Activated naive CD8-positive, alpha-beta T cell treated with anti-CD3 and anti-CD28 coated beads, Interleukin-2, amount 10 ng/mL, durations not matched to agents 7 days and 5 days (primary cell): ENCODE measurements around the gene HBS1L. TPM values are rescaled to one million over a fixed set of nuclear protein-coding genes. Genes with fewer than 3 reads are reported as not detected.
A peak's percentile ranks its signal among the peaks of the same experiment; 100 is the strongest.
"Not testable (repeated sequence)": the region's sequence is repeated elsewhere in the genome, so short reads cannot be mapped to it uniquely, and the experiment has no call there.

Source experiments
- ATAC-seq: fragments of 150-1000 bp; cut with Tn5 transposase; one replicate; pipeline ENCODE4 v1.10.0; 2021; ENCODE audit warnings: low read depth, moderate library complexity
- POLR2A ChIA-PET: fragments of 350-600 bp; sonication (Branson Sonifier 250); formaldehyde crosslinking; loops from one replicate; lab custom pipeline; 2021; ENCODE audit warnings: antibody characterized with exemption; lab: Charles Lee
- DNase-seq: peaks from one replicate; pipeline ENCODE4 v3.0.0; 2021
- H3K27ac Mint-ChIP-seq: one replicate; pipeline ENCODE4 v1.8.0; 2022; ENCODE audit warnings: mild to moderate bottlenecking, mixed read lengths
- H3K27me3 Mint-ChIP-seq: one replicate; pipeline ENCODE4 v1.8.0; 2022; ENCODE audit warnings: mild to moderate bottlenecking, moderate library complexity, mixed read lengths
- H3K36me3 Mint-ChIP-seq: one replicate; pipeline ENCODE4 v1.8.0; 2021; ENCODE audit warnings: mild to moderate bottlenecking, mixed read lengths
- H3K4me1 Mint-ChIP-seq: one replicate; pipeline ENCODE4 v1.8.0; 2021; ENCODE audit warnings: mixed read lengths
- H3K4me3 Mint-ChIP-seq: one replicate; pipeline ENCODE4 v1.8.0; 2022; ENCODE audit warnings: mild to moderate bottlenecking, moderate library complexity, mixed read lengths
- H3K9me3 Mint-ChIP-seq: one replicate; pipeline ENCODE4 v1.8.0; 2021; ENCODE audit warnings: mixed read lengths
- total RNA-seq, 2 experiments: library from RNA; stranded (reverse); gene quantifications; one replicate each; pipeline ENCODE4 v1.2.3, GENCODE V29; 2021

The HBS1L gene
- total RNA-seq, 2 experiments from 2014 or later = 72.6 to 72.7 TPM

DNA sequence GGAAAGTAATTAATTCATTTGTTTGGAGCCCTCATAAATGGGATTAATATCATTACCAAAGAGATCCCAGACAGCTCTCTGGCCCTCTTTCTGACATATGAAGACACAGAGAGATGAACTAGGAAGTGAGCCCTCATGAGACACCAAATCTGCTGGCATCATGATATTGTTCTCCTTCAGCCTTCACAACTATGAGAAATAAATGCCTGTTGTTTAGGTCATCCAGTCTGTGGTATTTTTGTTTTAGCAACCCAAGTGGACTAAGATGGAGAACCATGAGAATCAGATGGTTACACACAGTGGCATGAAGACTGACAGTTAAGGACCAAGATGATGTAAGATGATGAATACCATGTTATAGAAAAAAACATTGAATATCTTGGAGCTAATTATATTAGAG is 16.9 kb upstream of the HBS1L start:
- ATAC-seq = no peak
- Mint-ChIP-seq H3K4me3 (no peak overlapping the region), H3K9me3 (peaks cover 3% of the 10 kb centered on the region), H3K36me3 (peaks cover 4% of the 10 kb centered on the region), H3K27me3 (no peaks in the 10 kb centered on the region), H3K4me1 (peaks cover 14% of the 10 kb centered on the region), H3K27ac (no peak overlapping the region)
- POLR2A ChIA-PET = interaction anchor here (0.9 kb wide), 1 partner anchor 15 kb away, joined by 3 read pairs; no protein-coding TSS in a partner anchor
- no peak for DNase-seq

DNA sequence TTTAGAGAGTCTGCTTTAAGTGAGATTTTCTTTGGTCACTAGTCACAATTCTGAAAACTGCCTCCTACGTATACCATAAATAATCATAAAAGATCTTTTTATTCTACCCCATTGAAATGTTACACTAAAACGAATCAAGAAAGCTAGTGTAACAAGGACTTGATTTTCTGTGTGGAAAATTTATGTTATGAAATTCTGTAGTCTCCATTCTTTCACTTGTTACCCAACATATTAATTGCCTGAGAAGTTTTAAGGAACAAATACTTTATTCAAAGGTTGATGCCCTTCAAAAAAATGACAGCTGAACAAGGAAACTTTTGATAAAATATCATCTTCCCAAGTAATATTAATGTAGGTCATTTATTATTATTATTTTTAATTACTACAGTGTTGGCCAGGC is 13.3 kb upstream of the HBS1L start:
- H3K27ac Mint-ChIP-seq = no peak overlapping the region
- peaks cover 3% of the 10 kb centered on the region for H3K9me3 Mint-ChIP-seq
- H3K27me3 Mint-ChIP-seq = no peaks in the 10 kb centered on the region
- H3K4me1 Mint-ChIP-seq = peaks cover 13% of the 10 kb centered on the region
- POLR2A ChIA-PET = no interaction called here
- DNase-seq (no peak), ATAC-seq (no peak)
- peaks cover 4% of the 10 kb centered on the region for H3K36me3 Mint-ChIP-seq
- H3K4me3 Mint-ChIP-seq = no peak overlapping the region

DNA sequence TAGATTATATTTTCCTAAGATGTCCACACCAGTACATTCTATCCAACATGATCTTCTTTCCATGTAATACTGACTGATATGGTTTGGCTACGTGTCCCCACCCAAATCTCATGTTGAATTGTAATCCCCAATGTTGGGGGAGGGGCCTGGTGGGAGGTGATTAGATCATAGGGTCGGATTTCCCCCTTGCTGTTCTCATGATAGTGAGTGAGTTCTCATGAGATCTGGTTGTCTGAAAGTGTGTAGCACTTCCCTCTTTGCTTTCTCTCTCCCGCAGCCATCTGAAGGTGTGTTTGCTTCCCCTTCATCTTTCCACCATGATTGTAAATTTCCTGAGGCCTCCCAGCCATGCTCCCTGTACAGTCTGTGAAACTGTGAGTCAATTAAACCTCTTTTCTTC is 12.2 kb upstream of the HBS1L start:
- H3K4me1 Mint-ChIP-seq = peaks cover 9% of the 10 kb centered on the region
- no peak for ATAC-seq
- no peak for DNase-seq
- H3K9me3 Mint-ChIP-seq = peaks cover 2% of the 10 kb centered on the region
- H3K4me3 Mint-ChIP-seq = no peak overlapping the region
- H3K27me3 Mint-ChIP-seq = no peaks in the 10 kb centered on the region
- no peak overlapping the region for H3K27ac Mint-ChIP-seq
- H3K36me3 Mint-ChIP-seq = peaks cover 4% of the 10 kb centered on the region
- POLR2A ChIA-PET = no interaction called here

DNA sequence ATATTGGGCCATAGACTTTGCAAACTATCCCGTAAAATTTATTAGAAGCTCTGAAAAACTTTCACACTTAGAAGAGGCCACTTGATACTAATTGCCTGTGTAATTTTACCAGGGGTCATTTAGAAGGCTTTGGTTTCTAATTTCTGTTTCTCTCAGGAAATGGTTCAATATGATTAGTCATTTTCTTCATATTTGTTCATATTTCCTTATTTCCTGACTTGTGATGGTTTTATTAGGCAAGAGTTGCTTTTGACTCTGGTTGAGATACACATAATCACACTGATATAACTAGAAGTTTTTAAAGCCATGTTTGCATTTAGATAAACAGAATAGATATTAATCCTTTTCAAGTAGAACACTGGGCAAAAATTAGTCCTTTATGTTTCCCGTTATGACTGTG is 11.8 kb upstream of the HBS1L start:
- ATAC-seq (no peak), DNase-seq (no peak)
- peaks cover 4% of the 10 kb centered on the region for H3K36me3 Mint-ChIP-seq
- no peak overlapping the region for H3K27ac Mint-ChIP-seq
- H3K4me3 Mint-ChIP-seq = no peak overlapping the region
- POLR2A ChIA-PET = no interaction called here
- H3K9me3 Mint-ChIP-seq = peaks cover 2% of the 10 kb centered on the region
- H3K27me3 Mint-ChIP-seq = no peaks in the 10 kb centered on the region
- peaks cover 9% of the 10 kb centered on the region for H3K4me1 Mint-ChIP-seq

DNA sequence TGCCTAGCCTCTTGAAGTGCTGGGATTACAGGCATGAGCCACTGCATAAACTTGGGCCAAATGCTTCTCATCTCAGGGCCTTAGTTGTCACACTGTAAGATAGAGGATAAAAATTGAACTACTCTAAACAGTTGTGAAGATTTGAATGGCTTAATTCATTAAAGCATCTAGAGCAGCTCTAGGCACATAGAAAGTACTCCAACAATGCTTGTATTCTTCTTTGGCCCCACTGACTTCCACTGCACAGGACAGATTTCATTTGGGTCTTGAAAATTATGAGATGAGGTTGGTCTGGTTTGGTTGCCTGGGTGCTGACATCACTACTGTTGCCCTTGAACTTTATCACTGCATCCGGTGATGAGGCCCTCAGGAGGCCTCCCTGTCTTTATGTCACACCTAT is 10.0 kb upstream of the HBS1L start:
- Mint-ChIP-seq H3K4me3 (no peak overlapping the region), H3K27me3 (peaks cover 2% of the 10 kb centered on the region), H3K36me3 (peaks cover 4% of the 10 kb centered on the region), H3K4me1 (peaks cover 10% of the 10 kb centered on the region), H3K27ac (no peak overlapping the region), H3K9me3 (peaks cover 2% of the 10 kb centered on the region)
- no peak for DNase-seq
- POLR2A ChIA-PET = interaction anchor here (1.2 kb wide), 1 partner anchor 10 kb away, joined by 3 read pairs; the partner anchor contains the start of gene HBS1L
- ATAC-seq = no peak

DNA sequence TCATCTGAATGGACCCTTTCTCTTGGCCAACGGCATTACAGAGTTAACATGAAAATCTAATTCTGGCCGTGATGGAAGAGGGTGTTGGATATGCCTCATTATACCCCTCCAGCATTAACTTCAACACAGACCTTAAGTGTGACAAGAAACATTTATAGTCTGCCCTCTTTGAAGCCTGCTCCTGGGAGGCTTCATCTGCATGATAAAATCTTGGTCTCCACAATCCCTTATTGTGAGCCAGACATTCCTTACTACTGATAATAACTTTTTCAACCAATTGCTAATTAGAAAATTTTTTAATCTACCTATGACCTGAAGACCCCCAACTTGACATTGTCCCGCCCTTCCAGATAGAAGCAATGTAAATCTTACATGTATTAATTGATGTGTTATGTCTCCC is 9.3 kb upstream of the HBS1L start:
- POLR2A ChIA-PET = interaction anchor here (1.2 kb wide), 1 partner anchor 9 kb away, joined by 3 read pairs; the partner anchor contains the start of gene HBS1L
- DNase-seq = no peak
- no peak overlapping the region for H3K27ac Mint-ChIP-seq
- peaks cover 2% of the 10 kb centered on the region for H3K27me3 Mint-ChIP-seq
- ATAC-seq = no peak
- H3K4me3 Mint-ChIP-seq = no peak overlapping the region
- H3K36me3 Mint-ChIP-seq = peaks cover 4% of the 10 kb centered on the region
- peaks cover 10% of the 10 kb centered on the region for H3K4me1 Mint-ChIP-seq
- peaks cover 2% of the 10 kb centered on the region for H3K9me3 Mint-ChIP-seq

DNA sequence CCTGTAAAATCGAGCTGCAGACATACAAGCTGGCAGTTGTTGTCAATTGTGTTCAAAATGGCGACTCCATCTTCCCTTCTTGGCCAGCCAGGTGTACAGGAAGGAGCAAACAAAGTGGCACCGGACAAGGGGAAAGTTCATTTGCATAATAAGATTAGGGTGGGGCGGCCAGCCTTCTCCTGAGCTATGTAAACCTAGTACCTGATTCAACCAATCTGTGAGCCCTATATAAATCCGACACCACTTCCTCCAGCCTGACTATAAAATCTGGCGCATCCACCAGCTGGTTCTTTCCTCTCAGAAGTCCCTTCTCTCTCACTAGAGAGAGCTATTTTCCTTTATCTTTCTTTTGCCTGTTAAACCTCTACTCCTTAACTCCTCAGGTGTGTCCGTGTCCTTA is 8.1 kb upstream of the HBS1L start:
- Mint-ChIP-seq H3K36me3 (peaks cover 4% of the 10 kb centered on the region), H3K9me3 (peaks cover 2% of the 10 kb centered on the region), H3K27me3 (peaks cover 2% of the 10 kb centered on the region), H3K4me1 (peaks cover 10% of the 10 kb centered on the region), H3K27ac (no peak overlapping the region), H3K4me3 (no peak overlapping the region)
- ATAC-seq (no peak), DNase-seq (no peak)
- POLR2A ChIA-PET = interaction anchor here (0.6 to 1.4 kb wide), 2 partner anchors 8 to 24 kb away, joined by 3 to 9 read pairs; partner anchors contain the start of gene HBS1L

DNA sequence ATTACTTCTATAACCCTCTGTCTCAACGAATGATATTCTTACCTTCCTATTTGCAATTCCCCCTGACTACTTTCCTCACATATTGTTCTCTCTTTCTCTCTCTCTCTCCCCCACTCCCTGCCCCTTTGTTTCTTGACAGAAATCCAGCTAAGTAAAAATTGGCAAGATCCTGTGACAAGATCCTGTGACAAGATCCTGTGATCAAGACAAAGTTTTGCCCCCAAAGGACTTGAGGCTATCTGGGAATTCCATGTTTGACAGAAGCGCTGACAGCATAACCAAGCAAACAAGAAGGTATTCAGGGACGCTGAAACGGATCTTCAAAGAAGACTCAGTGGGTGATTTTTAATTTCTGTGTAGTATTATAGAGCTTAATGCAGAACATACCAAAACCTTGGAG is 5.5 kb upstream of the HBS1L start:
- H3K4me1 Mint-ChIP-seq = peaks cover 5% of the 10 kb centered on the region
- peaks cover 2% of the 10 kb centered on the region for H3K27me3 Mint-ChIP-seq
- ATAC-seq = no peak
- no peak for DNase-seq
- no peak overlapping the region for H3K4me3 Mint-ChIP-seq
- H3K27ac Mint-ChIP-seq = no peak overlapping the region
- no peaks in the 10 kb centered on the region for H3K36me3 Mint-ChIP-seq
- no peaks in the 10 kb centered on the region for H3K9me3 Mint-ChIP-seq
- POLR2A ChIA-PET = no interaction called here

DNA sequence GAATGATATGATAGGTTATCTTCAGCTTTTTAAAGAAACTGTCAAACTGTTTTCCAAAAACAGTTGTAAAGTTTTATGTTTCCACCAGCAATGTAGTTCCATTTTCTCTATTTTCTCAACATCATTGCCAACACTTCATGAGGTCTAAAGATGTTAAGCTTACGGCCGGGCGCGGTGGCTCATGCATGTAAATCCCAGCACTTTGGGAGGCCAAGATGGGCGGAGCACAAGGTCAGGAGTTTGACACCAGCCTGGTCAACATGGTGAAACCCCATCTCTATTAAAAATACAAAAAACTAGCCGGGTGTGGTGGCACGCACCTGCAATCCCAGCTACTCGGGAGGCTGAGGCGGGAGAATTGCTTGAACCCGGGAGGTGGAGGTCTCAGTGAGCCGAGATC is 3.7 kb upstream of the HBS1L start:
- H3K9me3 Mint-ChIP-seq, H3K27ac Mint-ChIP-seq, H3K27me3 Mint-ChIP-seq, ATAC-seq, H3K36me3 Mint-ChIP-seq, H3K4me3 Mint-ChIP-seq, POLR2A ChIA-PET, DNase-seq: not testable (repeated sequence)
- H3K4me1 Mint-ChIP-seq = peaks cover 16% of the 10 kb centered on the region

DNA sequence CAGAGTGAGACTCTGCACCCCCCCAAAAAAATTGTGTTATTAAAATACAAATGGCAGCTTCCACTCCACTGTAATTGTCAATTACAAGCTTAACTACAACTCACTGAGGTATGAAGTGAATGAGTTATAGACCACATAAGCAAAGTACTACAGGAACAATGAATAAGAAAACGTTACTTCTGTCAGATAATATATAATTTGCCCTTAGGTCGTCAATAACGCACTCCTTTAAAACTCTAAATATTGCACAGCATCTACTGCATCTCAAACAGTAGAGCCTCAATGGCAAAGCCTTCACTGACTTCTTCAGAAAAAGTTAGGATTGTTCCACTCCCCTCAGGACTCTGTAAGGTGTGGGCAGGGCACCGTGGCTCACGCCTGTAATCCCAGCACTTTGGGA is 2.0 kb upstream of the HBS1L start:
- no peak for ATAC-seq
- DNase-seq = no peak
- H3K4me3 Mint-ChIP-seq = no peak overlapping the region
- peaks cover 2% of the 10 kb centered on the region for H3K36me3 Mint-ChIP-seq
- peaks cover 2% of the 10 kb centered on the region for H3K27me3 Mint-ChIP-seq
- no peaks in the 10 kb centered on the region for H3K9me3 Mint-ChIP-seq
- POLR2A ChIA-PET = interaction anchor here (3.0 kb wide), 1 partner anchor 126 kb away, joined by 35 read pairs; the partner anchor contains the start of gene MYB
- peaks cover 28% of the 10 kb centered on the region for H3K4me1 Mint-ChIP-seq
- H3K27ac Mint-ChIP-seq = no peak overlapping the region

DNA sequence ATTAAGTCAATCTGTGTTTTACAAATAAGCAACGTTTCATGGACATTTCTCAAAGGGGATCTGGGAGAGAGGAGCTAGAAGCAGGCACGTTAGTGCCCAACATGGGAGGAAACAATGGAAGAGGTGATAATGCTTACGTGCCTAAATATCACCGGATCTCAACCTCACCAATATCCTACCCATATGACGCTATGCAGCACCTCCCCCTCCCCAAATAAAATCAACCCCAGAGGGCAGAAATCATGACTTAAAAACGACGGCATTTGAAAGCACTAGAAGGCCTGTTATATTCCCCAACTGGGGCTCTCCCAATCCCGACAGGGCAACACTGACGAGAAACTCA is 425 bp downstream of the HBS1L start:
- ATAC-seq = peak; percentile 7

DNA sequence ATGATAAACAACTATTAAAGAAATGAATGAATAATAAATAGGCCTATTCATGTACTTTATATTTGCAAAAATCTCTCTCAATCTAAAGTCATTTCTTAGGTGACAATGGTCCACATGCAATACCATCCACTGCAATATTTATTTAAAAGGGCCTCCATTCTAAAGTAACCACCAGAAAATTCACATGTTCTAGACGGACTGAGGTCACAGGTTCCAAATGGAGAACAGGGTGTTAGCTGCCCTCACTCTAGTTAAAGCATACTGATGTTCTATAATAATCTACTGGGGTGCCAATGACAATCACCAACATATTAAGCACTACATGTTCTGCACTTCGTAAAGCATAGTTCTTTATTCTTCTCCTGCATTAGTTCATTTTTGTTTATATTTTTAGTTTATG is 1.2 kb downstream of the HBS1L start:
- Mint-ChIP-seq H3K4me1 (peaks cover 31% of the 10 kb centered on the region), H3K27ac (peak overlapping the region; percentile 90), H3K36me3 (peaks cover 16% of the 10 kb centered on the region), H3K9me3 (no peaks in the 10 kb centered on the region), H3K27me3 (no peaks in the 10 kb centered on the region), H3K4me3 (peak overlapping the region; percentile 87)
- ATAC-seq (no peak), DNase-seq (no peak)
- POLR2A ChIA-PET = interaction anchor here (2.1 to 3.0 kb wide), 3 partner anchors 33 to 129 kb away, joined by 20 to 62 read pairs (median 35); partner anchors contain the start of gene MYB

More for the DNA sequence above, 425 bp downstream of the HBS1L start:
- Mint-ChIP-seq H3K9me3 (no peaks in the 10 kb centered on the region), H3K4me1 (peaks cover 31% of the 10 kb centered on the region), H3K36me3 (peaks cover 10% of the 10 kb centered on the region), H3K4me3 (peak overlapping the region; percentile 87), H3K27me3 (no peaks in the 10 kb centered on the region), H3K27ac (peak overlapping the region; percentile 90)
- POLR2A ChIA-PET = interaction anchor here (1.0 to 3.0 kb wide), 19 partner anchors 8 to 1237 kb away, joined by 3 to 62 read pairs (median 7); partner anchors contain the start of genes BCLAF1 and MYB
- no peak for DNase-seq

DNA sequence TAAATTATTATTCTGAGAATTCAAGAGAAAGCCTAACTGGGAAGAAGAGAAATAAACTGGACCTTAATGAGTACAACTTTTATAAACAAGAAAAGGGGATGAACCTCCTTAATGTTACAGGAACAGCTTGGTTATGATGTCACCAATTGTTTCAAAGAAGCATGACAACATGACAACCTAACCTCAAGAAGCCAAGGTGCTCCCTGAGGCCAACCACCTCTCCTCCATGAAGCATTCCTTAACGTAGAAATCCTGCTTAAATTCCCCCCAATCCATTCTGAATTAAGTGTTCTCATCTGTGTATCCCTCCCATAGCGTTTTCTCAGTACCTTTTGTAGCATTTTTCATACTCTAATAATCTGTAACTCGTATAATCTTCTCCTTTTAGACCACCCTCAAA is 1.7 kb downstream of the HBS1L start:
- no peaks in the 10 kb centered on the region for H3K9me3 Mint-ChIP-seq
- no peak for ATAC-seq
- peaks cover 31% of the 10 kb centered on the region for H3K4me1 Mint-ChIP-seq
- DNase-seq = no peak
- peak overlapping the region; percentile 90 for H3K27ac Mint-ChIP-seq
- POLR2A ChIA-PET = no interaction called here
- no peaks in the 10 kb centered on the region for H3K27me3 Mint-ChIP-seq
- peaks cover 18% of the 10 kb centered on the region for H3K36me3 Mint-ChIP-seq
- peak overlapping the region; percentile 87 for H3K4me3 Mint-ChIP-seq

DNA sequence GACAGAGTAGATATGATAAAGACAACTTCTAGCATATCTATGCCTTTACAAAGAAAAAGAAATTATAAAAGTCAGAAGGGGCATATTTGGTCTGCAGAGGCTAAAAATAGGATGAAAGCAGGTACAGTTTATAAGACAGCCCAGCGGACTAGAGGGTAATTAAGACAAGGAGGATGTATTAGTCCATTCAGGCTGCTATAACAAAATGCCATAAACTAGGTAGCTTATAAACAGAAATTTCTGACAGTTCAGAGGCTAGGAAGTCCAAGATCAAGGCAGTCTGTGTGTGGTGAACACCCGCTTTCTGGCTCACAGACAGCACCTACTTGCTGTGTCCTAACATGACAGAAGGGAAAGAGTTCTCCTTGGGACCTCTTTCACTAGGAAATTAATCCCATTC is 5.7 kb downstream of the HBS1L start:
- H3K4me1 Mint-ChIP-seq = peaks cover 44% of the 10 kb centered on the region
- ATAC-seq (no peak), DNase-seq (no peak)
- POLR2A ChIA-PET = interaction anchor here (0.6 kb wide), 1 partner anchor 27 kb away, joined by 3 read pairs; no protein-coding TSS in a partner anchor
- peaks cover 23% of the 10 kb centered on the region for H3K36me3 Mint-ChIP-seq
- no peak overlapping the region for H3K27ac Mint-ChIP-seq
- H3K27me3 Mint-ChIP-seq = no peaks in the 10 kb centered on the region
- no peaks in the 10 kb centered on the region for H3K9me3 Mint-ChIP-seq
- no peak overlapping the region for H3K4me3 Mint-ChIP-seq
